Measurements from ENCODE around the gene TSPYL6.

DNA sequence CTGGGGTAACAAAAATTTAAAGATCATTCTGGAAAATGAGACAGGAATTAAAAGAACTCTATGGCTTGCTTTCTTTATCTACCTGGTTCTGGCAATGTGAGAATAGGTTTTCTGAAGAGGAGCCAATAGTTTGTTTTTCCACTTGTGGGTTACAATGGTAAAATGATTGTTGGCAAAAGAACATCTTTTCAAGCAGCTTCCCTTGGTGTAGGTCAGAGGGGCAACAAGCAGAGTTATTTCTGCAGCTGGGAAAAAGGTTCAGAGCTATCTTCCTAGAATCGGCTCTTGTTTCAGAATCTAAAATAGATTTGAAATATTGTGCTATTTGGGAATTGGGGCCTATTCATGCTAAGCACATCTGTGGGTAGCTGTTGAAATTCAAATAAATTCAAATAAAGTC, 11.5 kb upstream of the TSPYL6 start:
- TF ChIP-seq, protein P1, sequence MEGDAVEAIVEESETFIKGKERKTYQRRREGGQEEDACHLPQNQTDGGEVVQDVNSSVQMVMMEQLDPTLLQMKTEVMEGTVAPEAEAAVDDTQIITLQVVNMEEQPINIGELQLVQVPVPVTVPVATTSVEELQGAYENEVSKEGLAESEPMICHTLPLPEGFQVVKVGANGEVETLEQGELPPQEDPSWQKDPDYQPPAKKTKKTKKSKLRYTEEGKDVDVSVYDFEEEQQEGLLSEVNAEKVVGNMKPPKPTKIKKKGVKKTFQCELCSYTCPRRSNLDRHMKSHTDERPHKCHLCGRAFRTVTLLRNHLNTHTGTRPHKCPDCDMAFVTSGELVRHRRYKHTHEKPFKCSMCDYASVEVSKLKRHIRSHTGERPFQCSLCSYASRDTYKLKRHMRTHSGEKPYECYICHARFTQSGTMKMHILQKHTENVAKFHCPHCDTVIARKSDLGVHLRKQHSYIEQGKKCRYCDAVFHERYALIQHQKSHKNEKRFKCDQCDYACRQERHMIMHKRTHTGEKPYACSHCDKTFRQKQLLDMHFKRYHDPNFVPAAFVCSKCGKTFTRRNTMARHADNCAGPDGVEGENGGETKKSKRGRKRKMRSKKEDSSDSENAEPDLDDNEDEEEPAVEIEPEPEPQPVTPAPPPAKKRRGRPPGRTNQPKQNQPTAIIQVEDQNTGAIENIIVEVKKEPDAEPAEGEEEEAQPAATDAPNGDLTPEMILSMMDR (IDR thresholded peaks at IDR 0.05), result no peak
- no peak for TF ChIP-seq POLR2A (IDR thresholded peaks at IDR 0.05)
